Testis (tissue), 3 donors: ENCODE measurements around the gene MYO15A. TPM values are rescaled to one million over a fixed set of nuclear protein-coding genes. Genes with fewer than 3 reads are reported as not detected.
A peak's percentile ranks its signal among the peaks of the same experiment; 100 is the strongest.

Source experiments
- DNase-seq: peaks from one replicate; pipeline ENCODE4 v3.0.0-alpha.2; 2019
- H3K27ac ChIP-seq, 2 donors: fragments of 200-600 bp; sonication (generic); one replicate each; pipeline ENCODE4 v1.5.1; 2019
- H3K27me3 ChIP-seq: fragments of 200-600 bp; sonication (generic); one replicate; pipeline ENCODE4 v1.5.1; 2019
- H3K36me3 ChIP-seq: fragments of 200-600 bp; sonication (generic); one replicate; pipeline ENCODE4 v1.5.1; 2017; ENCODE audit warnings: low read depth; ENCODE audit errors: missing control alignments
- H3K4me1 ChIP-seq: fragments of 200-600 bp; sonication (generic); one replicate; pipeline ENCODE4 v1.5.1; 2019
- H3K4me3 ChIP-seq, 2 donors: fragments of 200-600 bp; sonication (generic); one replicate each; pipeline ENCODE4 v1.5.1; 2017 to 2019
- H3K9me3 ChIP-seq: fragments of 200-600 bp; sonication (generic); one replicate; pipeline ENCODE4 v1.5.1; 2017
- CTCF ChIP-seq, 3 experiments: fragments of 450-650 bp in 2 of 3; fragments of 200-600 bp in 1 of 3; sonication (generic) in 1 of 3; IDR thresholded peaks; one replicate each; pipeline ENCODE4 v1.5.1; 2016 to 2019; ENCODE audit warnings: antibody characterized with exemption in 3 of 3, mild to moderate bottlenecking in 2 of 3, moderate library complexity in 1 of 3
- POLR2A ChIP-seq: fragments of 450-650 bp; IDR thresholded peaks from one replicate; pipeline ENCODE4 v1.6.1; 2017; ENCODE audit warnings: antibody characterized with exemption, mild to moderate bottlenecking, moderate library complexity
- WGBS, 2 donors: methylation state at CpG; one replicate each; pipeline ENCODE4 v1.1.5; 2018; 5-methylcytosine and 5-hydroxymethylcytosine counted together
- intact Hi-C: fragments of 100-400 bp; cut with DNase I; formaldehyde crosslinking; loops from one replicate; pipeline ENCODE4 v1.15.1; 2023; ENCODE audit warnings: low total_unique reads
- polyA plus RNA-seq: library from polyadenylated mRNA; stranded (reverse); fragments of 350-450 nt; fragmentation: Illumina TruSeq; extraction: RNeasy Lipid Tissue Mini Kit (QIAGEN cat#74804); gene quantifications from one replicate; pipeline ENCODE4 v1.2.3, GENCODE V29; 2014; ENCODE audit warnings: low read depth, low replicate concordance; ENCODE audit not compliant: insufficient read depth
- total RNA-seq, 2 donors: library from RNA; depleted of rRNA; stranded (reverse); fragments of >200 nt; gene quantifications; one replicate each; pipeline ENCODE4 v1.2.3, GENCODE V29; 2016

The MYO15A gene
- total and polyA plus RNA-seq, 3 donors from 2014 or later: 18.6 to 30.2 (median 21.7) TPM

GRCh38 chr17:18079543-18079942 is 29.0 kb upstream of the MYO15A start:
- intact Hi-C loops: no loop called here
- no peak for TF ChIP-seq POLR2A
- TF ChIP-seq CTCF (IDR thresholded peaks at IDR 0.05): no peak
- H3K36me3 ChIP-seq: no peaks in the 10 kb centered on the region
- no peaks in the 10 kb centered on the region for H3K9me3 ChIP-seq
- DNase-seq: no peak
- H3K4me1 ChIP-seq: no peaks in the 10 kb centered on the region
- 67 to 76% methylated on average over 4 of the region's 4 CpGs for WGBS, 2 donors
- H3K4me3 ChIP-seq: no peak overlapping the region
- H3K27me3 ChIP-seq: no peaks in the 10 kb centered on the region
- no peak overlapping the region for H3K27ac ChIP-seq

GRCh38 chr17:18084256-18084655 is 24.3 kb upstream of the MYO15A start:
- no peak for DNase-seq
- no peaks in the 10 kb centered on the region for H3K27me3 ChIP-seq
- no peak for TF ChIP-seq POLR2A
- no peak for TF ChIP-seq CTCF (IDR thresholded peaks at IDR 0.05)
- H3K36me3 ChIP-seq: no peaks in the 10 kb centered on the region
- H3K4me1 ChIP-seq: peaks cover 6% of the 10 kb centered on the region
- H3K27ac ChIP-seq: no peak overlapping the region
- intact Hi-C loops: no loop called here
- WGBS, 2 donors: 89 to 96% methylated on average over 4 of the region's 4 CpGs
- no peak overlapping the region for H3K4me3 ChIP-seq
- H3K9me3 ChIP-seq: no peaks in the 10 kb centered on the region

GRCh38 chr17:18087610-18088491 is 20.7 kb upstream of the MYO15A start, which contains the start of gene DRG2:
TSS of gene DRG2 (plus strand) at chr17:18087948. CDS start at chr17:18088024, 76 bp downstream.
- peak; percentile 92 for DNase-seq
- Histone ChIP-seq H3K27me3 (no peaks in the 10 kb centered on the region), H3K4me1 (peaks cover 6% of the 10 kb centered on the region), H3K4me3 (peak within 1 kb of the TSS; percentile 76 to 86), H3K36me3 (no peaks in the 10 kb centered on the region), H3K9me3 (no peaks in the 10 kb centered on the region), H3K27ac (peak within 1 kb of the TSS; percentile 46 to 76)
- intact Hi-C loops: no loop called here
- 0 to 2% methylated on average over 3 to 52 of the region's 52 CpGs for WGBS, 2 donors
- no peak for TF ChIP-seq CTCF (IDR thresholded peaks at IDR 0.05)

- no peaks in the 10 kb centered on the region for H3K36me3 ChIP-seq
- H3K27me3 ChIP-seq: no peaks in the 10 kb centered on the region
- H3K9me3 ChIP-seq: no peaks in the 10 kb centered on the region
- no peak overlapping the region for H3K27ac ChIP-seq
- WGBS, 2 donors: 92 to 93% methylated on average over 2 of the region's 2 CpGs
- H3K4me1 ChIP-seq: peaks cover 6% of the 10 kb centered on the region
- no peak for DNase-seq
- no peak overlapping the region for H3K4me3 ChIP-seq
- intact Hi-C loops: no loop called here
- TF ChIP-seq CTCF (IDR thresholded peaks at IDR 0.05) (no peak), POLR2A (no peak)
Observed at GRCh38 chr17:18089613-18090012, 18.9 kb upstream of the MYO15A start.
